Left colon (tissue), 2 donors: Measurements from ENCODE around the gene EMX2. TPM values are rescaled to one million over a fixed set of nuclear protein-coding genes. Genes with fewer than 3 reads are reported as not detected.

Experiments
- ATAC-seq: fragments of 200-7000 bp; cut with Tn5 transposase; one replicate; pipeline ENCODE4 v1.9.1; 2020; ENCODE audit warnings: mild to moderate bottlenecking, moderate library complexity
- DNase-seq, 2 donors: peaks; one replicate each; pipeline ENCODE4 v3.0.0-alpha.2; 2020
- intact Hi-C, 2 donors: fragments of 100-400 bp; cut with DNase I in 1 of 2; cut with micrococcal nuclease in 1 of 2; formaldehyde crosslinking; loops; one replicate each; pipeline versions ENCODE4 v1.11.2 to v1.14.0; 2022; cut with DNase I, micrococcal nuclease
- total RNA-seq, 2 donors: library from RNA; stranded (reverse); fragmentation: NEBNext Ultra II Directional; extraction: Animal tissue kit (Norgen Biotek cat#: 25700); gene quantifications; one replicate each; pipeline ENCODE4 v1.2.1, GENCODE V29; 2021
- donor health status: DM: no; HTN: no; CAD: no.
- donor health status: DM: yes; HTN: yes; CAD: no.

The EMX2 gene
- total RNA-seq, 2 donors from 2014 or later = 0.31 TPM; not detected in 1

DNA sequence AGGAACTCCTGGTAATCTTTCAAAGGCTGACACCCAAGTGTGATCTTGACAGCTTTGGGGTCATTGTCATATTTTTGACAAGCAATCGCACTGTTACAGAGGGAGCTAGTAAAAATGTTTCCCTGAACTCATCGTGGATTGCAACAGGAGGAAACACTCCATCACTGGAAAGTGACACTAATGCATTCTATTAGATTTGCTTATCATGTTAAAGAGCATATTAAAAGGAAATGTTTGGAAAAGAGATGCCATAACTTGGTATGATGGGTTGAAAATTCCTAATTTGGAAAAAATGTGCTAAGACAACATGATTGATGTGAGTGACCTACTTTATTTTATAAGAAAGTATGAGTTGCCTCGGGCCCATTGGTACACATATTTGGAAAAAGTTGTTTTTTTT is 22.7 kb upstream of the EMX2 start:
- DNase-seq = no peak
- no peak for ATAC-seq

DNA sequence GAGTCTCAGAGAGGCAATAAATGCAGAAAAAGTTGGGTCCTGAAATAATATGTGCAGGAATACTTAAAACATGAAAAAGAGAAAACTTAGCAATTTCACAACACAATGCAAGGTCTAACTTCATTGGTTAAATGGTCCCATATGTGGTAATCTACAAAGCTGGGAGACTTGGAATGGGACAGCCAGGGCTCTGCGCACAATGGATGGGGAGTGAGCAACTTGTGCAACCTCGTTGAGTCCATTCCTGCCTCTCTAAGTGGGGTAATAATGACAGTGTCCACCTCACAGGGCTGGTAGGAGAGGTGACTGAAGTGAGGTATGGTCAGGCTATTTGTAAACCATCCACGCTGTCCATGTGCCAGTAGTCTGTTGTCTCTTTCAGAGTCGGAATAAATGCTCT is 11.8 kb upstream of the EMX2 start:
- ATAC-seq = no peak
- no peak for DNase-seq
- intact Hi-C loops = no loop called here

More for the DNA sequence above, 22.7 kb upstream of the EMX2 start:
- intact Hi-C loops = no loop called here

DNA sequence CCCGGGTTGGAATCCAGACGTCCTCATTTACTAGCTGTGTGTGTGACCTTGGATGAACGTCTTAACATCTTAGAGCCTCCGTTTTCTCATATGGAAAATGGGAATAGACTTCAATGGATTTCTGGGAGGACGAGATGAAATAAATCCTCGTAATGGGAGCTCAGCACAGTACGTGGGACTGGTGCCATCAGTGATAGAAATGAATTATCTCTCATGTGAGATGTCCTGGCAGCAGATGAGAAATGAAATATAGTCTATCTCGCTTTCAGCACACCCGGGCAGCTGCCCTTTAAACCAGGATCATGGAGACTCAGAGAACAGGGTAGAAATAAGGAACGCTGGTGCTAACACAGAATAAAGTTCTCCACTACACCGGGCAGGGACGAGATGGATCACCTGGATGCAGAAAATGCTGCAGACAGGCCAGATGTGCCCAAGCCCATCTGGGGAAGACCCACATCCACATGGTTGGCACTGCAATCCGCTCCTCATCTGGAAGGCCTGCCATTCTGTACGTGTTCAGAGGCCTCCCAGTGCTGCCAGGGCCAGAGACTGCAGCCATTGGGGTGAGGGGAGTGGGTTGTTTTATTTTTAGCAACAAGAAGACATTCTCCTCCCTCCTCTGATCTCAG is 11.1 kb upstream of the EMX2 start:
- no peak for ATAC-seq
- intact Hi-C loops = no loop called here
- DNase-seq = no peak

DNA sequence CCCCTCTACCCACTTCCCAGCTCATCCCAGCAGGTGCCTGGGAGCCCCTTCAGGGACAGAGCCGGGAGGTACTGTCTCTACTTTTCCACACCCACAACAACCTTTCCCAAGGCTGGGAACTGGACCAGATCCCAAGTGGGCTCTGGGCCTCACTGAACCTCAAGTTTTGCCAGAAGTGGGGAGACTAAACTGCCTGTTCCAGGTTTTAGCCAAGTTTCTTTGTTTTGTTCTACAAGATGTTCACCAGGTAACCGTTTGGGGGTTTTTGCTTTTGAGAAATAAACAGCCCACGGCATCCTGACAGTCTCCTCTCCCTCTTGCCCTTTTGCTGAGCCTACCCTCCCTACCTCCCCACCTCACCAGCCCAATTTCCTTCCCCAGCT is 10.6 kb upstream of the EMX2 start:
- DNase-seq (no peak), ATAC-seq (no peak)
- intact Hi-C loops = no loop called here

DNA sequence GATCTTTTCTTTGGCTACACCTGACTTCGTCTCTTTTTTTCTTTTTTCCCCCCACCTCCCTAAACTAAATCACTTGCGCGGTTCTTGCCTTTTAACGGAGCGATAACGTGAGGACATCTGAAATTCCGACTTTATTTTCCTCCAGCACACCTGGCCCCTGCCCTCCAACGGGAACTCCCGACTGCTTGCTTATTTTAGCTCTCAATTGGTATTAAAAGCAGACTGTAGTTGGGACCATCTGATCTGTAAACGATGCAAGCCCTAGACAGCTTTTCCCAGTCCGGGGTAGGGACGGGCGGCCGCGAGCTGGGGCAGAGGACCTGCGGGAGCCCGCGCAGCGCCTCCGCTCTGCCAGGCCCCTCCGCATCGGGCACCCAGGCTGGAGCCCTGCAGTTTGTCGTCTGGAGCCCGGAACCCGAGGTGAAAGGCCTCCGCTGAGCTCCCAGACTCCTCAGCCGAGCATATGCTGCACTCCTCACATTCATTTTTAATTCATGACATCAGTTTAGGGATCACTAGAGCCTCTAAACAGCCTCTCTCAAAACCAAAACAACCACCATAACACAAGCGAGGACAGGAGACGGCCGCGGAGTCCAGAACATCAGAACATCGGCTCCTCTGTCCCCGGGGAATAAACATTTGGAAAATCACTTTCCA is 10.0 kb upstream of the EMX2 start:
- ATAC-seq = no peak
- DNase-seq = no peak
- intact Hi-C loops = no loop called here

DNA sequence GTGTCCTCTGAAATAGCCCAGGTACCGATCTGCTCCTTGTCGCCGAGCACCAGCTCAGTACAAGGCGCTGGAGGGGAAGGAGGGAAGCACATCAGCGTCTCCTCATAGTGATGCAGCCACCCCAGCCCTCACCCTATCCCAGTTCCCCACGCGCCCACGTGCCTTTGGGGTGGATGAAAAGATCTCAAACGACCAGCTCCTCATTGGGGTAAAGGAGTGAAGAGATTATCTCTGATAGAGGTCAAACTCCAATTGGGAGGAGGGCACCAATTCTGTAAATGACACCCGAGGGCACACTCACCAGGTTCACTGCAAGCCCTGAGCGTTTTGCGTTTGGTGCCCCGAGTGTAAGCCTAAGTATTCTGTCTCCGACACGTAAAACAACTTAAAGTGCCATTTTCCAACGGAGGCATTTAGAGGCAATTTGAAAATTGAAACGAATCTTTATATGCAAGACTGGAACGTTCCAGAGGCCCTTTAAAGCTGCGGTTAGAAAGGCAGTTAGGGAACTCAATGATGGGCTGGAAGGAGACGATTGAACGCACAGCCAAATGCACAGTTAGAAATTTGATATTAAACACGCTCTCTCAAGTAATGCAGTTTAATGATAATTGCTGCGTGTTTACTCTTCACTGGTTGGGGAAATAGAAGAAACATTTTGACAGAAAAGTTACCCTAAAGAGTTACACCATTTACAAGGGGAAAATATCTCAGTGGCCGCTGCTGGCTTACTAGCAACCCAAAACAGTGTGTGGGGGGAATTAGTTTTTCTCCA is 8.9 kb upstream of the EMX2 start:
- ATAC-seq = no peak

DNA sequence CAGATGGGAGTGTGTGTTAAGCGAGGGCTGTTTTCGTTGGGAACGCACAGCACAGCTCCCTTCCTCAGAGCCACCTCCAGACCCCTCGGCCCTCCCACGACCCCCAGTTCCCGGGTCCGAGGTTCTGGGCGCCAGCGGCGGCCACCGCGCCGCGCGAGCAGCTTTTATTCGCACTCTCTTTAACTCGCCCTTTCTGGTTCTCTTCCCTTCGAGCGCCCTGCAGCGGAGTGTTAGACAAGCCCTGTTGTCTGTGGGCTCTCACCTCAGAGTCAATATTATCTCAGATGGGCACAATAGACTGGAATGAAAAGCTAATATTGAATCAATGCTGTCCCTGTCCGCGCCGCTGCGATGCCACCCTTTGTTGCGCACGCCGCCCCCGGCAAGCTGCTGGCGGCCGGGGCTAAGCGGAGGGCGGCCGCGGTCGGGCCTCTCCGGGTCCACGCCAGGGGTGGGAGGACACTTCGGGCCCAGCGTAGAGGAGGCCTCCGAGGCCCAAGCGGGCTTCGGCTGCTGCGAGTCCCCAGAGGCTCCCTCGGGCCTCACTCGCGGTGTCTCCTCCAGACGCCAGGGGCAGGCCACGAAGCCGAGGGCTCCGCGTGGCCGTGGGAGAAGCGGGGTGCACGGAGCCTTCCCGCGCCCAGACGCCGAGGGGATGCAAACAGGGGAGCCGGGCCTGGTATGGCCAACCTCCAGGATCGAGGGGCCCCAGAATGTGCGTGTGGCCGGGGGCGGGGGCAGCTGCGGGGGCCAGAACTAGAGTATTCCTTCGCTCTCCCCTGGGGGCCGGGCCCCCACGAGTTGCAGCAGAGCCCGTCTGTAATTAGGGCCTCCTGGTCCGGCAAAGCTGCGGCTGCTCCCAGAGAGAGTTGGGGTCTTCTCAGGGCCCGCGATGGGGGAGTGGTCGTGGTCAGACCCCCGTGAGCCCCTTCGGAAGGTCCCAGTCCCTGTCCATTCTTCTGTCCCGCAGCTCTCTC is 7.9 kb upstream of the EMX2 start:
- intact Hi-C loops = no loop called here
- DNase-seq = no peak

More for the DNA sequence above, 8.9 kb upstream of the EMX2 start:
- intact Hi-C loops = no loop called here
- no peak for DNase-seq

DNA sequence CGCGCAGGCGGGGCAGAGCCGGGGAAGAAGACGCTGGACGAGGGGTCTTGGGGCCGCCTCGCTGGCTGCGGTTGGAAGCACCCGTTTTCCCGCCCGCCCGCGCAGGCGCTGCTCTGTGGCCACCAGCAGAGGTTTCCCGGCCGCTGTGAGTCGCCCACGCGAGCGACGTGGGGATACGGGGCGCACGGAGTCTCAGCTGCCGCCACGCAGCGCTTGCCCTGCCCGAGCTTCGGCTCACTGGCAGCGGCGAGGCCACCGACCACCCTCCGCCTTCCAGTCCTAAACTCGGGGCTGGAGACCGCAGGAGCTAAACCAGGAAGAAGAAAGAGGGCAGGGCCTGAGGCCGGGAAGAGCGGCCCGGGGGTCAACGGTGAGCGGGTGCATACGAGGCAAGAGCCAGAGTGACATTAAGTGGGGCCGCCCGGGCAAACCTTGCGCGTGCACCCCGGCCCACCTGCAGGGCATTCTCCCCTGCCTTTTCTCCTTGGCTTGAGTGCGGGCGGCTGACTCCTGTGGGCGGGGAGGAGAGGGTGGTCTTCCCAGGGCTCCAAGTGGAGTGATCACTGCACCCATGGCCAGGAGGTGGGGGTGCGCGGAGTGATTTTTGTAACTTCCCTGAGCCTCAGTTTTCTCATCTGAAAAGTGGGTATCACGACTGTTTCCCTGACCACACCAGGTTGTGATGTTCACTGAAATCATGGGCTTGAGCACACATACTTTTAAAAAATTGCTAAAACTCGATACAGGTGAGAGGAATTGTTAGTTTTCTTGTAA is 7.1 kb upstream of the EMX2 start:
- DNase-seq = no peak
- peak; percentile 35 for ATAC-seq
- intact Hi-C loops = no loop called here

More for the DNA sequence above, 7.9 kb upstream of the EMX2 start:
- no peak for ATAC-seq

DNA sequence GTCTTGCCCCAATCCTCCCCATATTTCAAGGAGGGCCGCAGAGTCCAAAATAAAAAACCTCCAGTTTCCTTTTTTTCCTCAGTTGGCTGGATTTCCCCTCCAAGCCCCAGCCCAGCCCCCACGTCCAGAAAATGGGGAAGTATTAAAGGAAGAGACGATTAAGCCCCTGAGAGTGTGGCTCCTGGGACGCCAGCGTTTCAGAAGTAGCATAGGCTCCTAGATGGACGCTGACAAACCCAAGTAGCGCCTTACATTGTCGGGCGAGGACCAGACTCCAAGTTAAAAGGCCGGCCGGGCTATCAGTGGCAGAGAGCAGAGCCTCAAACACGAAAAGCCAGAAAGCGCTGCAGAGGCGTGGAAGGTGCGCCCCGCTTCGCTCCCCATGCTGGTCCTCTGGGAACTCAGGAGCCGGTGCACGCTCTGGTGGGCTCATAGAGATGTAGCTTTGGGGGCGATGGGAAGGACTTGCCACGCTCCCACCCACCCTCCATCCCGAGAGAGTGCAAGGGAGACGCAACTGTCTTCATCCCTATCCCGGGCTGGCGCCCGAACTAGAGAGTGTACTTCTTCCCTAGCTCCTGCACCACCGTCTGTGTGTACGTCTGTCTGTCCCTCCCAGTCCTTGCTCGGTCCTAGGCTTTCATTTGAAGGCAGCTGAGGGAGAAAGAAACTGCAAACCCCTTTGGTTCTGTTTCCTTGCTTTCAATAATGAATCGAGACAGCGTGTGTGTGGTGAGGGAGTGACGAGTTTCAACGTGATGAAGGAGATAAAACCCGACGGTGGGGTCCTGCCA is 6.3 kb upstream of the EMX2 start:
- ATAC-seq = no peak
- no peak for DNase-seq
- intact Hi-C loops = no loop called here

DNA sequence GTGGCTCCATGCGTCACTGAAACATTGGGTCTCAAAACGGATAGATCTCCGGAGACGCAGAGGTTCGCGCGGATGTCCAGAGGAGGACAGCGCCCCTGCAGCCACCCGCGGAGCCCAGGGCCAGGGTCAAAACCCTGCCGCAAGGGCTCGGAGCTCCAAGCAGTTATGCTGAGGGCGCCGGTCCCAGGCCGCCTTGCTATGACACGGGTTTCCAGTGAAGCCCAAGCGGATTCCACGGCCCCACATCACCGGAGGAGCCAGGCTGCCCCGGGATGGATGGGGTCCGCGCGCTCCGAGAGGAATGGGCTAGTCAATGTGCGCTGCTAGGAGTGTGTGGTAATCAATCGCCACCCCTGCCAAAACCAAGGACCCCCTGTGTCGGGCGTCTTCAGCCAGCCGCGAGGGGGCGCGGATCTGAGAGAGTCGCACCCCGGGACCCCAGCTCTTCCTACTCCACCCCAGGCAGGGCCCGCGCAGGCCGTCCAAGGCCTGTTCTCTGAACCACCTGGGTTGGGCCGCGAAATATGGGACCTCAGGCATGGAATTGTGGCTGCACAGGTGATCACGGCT is 5.6 kb upstream of the EMX2 start:
- intact Hi-C loops = no loop called here
- peak; percentile 10 for ATAC-seq
- DNase-seq = no peak

DNA sequence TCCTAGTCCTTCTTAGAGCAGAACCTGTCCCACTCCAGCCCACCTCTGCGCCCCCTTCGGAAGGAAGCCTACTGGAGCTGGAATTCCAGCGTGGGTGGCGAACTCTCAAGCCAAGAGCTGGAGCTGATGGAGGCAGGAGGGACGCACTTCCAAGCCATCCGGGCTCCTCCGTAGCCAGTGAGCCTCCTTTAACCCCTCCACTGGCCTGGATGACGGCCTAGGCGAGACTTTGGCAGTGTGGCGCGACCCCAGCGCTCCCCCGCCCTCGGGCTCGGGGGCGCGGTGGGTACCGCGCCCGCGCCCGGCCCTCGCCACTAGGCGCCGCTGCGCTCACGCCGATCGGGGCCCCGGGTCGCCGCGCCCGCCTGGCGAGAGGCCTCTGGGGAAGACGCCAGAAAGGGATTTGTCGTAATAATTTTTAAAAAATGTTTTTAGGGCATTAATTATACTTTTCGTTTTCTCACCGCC is 5.1 kb upstream of the EMX2 start:
- peak in 1 of 2 donors; percentile 29 for DNase-seq
- intact Hi-C loops = no loop called here
- peak; percentile 76 for ATAC-seq

DNA sequence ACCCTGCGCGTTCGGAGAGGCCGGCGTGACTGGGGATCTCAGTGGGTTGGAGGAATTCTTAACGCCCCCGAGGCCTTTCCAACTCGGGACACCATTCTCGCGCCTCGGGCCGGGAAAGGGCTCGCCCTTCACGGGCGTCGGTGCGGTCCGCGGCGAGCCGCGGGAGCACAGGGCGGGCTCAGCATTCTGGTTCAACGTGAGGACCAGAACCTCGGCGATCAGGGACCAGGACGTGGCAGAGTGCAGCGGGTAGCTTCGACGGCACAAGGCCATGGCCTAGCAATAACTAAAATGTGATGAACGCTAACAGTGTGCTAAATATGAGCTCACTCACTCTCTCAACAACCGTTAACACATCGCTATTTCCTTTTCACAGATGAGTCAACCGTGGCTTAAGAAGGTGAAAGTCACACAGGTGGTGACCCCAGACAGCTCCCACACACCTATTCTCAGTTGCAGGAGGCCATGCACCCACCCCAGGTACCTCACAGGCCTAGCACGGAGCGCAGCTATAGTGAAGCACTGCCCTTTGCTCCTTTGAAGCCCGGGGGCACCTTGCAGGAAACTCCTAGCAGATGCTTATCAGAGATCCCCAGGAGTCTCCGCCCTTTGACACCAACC is 4.5 kb upstream of the EMX2 start:
- intact Hi-C loops = no loop called here
- DNase-seq (no peak), ATAC-seq (peak; percentile 17)

DNA sequence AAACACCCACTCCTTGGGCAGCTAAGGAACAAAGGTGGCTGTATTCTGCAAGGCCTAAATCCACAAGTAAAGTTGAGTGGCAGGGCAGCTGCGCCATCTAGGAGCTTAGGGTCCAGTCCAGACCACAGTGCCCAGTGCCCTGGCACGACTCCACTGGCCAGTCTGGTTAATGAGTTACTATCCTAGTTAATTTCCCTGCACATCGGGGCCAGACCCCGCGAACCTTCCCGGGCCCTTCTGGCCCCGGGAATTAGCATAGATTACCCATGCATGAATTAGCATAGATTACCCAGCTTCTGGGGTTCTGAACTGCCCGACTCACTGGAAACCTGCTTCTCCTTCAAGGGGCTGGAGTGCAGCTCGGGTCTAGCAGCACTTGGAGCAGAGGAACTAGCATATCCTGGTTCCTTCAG is 3.2 kb upstream of the EMX2 start:
- DNase-seq = no peak
- intact Hi-C loops = no loop called here
- ATAC-seq = no peak

DNA sequence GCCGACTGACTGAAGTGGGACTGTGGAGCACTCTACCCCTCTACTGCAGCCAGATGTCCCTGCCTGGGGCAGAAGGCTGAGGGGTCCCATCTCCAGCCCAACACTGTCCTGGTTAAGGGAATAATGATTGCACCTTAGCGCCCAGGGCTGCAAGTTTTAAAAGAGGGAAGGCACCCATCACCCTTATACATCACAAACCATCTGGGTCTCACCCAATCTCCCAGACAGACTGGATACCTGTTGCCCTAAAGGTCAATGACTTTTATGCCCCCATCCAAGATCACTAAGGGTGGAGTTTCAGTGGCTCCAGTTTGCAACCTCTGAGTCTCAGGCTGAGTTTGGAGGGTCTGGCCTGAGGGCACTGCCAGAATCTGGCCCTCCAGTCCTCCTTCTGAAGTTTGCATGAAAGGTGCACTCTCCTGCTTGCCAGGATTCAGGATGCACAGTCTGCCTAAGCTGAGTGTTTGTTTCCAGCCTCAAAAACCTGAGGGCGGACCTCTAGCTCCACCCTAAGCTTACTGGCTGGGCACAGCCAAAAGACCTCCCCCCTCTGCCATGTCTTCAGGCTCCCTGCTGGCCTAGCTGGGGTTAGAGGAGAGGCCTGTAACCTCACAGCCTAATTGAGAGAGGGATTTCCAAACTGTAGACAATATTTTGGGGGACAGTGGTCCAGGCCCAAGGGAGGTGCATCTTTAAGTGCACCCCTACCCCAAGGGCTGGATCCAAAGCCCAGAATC is 2.5 kb upstream of the EMX2 start:
- intact Hi-C loops = no loop called here
- ATAC-seq (no peak), DNase-seq (no peak)

DNA sequence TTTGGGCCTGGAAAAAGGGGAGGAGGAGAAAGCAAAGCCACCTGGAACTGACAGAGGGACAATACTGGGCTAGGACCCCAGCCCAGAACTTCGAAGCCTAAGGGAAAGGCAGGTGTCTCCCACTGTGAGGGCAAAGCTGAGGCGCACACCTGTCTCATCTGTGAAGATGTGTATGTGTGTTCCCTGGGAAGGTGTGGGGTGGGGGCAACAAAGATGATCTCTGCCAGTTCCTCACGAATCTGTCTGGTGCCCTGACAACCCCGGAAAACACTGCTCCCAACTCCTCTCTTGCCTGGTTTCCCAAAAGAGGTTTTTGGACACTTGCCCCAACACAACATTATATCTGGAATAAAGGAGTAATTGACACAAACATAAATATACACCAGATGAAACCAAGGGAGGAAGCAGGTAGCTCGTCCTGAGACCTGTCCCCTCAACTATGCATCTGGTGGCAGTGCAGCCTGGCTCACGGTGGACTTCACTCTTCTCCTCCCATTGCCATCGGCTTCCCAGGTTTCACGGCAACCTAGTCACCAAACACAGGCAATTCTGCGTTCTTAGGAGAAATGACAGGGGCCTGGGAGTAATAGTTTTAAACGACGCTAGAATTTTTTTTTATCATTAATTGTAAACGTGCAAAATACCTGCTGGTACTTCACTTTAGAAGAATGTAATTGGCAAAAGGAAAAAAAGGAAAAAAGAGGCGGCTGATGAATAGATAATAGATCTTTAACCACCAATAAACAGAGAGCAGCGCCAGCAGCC is 1.7 kb upstream of the EMX2 start:
- ATAC-seq = no peak
- no peak for DNase-seq
- intact Hi-C loops = no loop called here
